HUES6 (cell line): Measurements from ENCODE around the gene CLC.
"Not testable (repeated sequence)": the region's sequence is repeated elsewhere in the genome, so short reads cannot be mapped to it uniquely, and the experiment has no call there.

ENCODE experiments used
- H3K27ac ChIP-seq: 2 replicates; pipeline ENCODE4 v1.7.0; 2013; ENCODE audit warnings: low read depth, mild to moderate bottlenecking, low read length, inconsistent platforms
- H3K27me3 ChIP-seq: 2 replicates; pipeline ENCODE4 v1.6.1; 2013; ENCODE audit warnings: low read length; ENCODE audit not compliant: control insufficient read depth, insufficient read depth
- H3K36me3 ChIP-seq: 2 replicates; pipeline ENCODE4 v1.6.1; 2013; ENCODE audit warnings: low read length; ENCODE audit not compliant: control insufficient read depth, insufficient read depth
- H3K4me1 ChIP-seq: 2 replicates; pipeline ENCODE4 v1.6.1; 2013; ENCODE audit warnings: low read length; ENCODE audit not compliant: control insufficient read depth, insufficient read depth
- H3K4me3 ChIP-seq: 2 replicates; pipeline ENCODE4 v1.5.1; 2013; ENCODE audit warnings: low read depth, low read length
- H3K9ac ChIP-seq: one replicate; pipeline ENCODE4 v1.6.1; 2013; ENCODE audit warnings: mild to moderate bottlenecking, low read length
- H3K9me3 ChIP-seq: 2 replicates; pipeline ENCODE4 v1.6.1; 2013; ENCODE audit warnings: low read depth, low read length; ENCODE audit not compliant: control insufficient read depth, insufficient read depth

Gene CLC

DNA sequence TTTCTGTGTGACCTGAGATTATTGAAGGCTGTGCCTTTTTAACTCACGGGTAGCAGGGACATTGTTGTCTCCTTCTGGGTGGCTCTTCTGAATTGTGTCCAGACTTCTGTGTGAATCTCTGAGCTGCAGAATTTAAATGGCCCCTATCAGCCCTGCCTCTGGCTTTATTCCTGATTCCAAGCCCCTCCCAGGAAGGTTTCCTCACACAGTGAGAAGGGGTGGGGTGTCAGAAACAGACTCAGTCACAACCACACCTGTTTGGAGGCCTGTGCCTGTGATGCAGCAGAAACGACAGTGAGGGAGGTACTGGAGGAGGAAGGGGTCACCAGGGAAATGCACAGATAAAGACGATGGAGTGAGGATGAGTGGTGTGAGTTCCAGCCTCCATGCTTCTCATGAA, at the start of gene CLC:
Gene CLC (minus strand): TSS at position 139 of the 400 bp plus-strand sequence. CDS start 77 bp downstream, at position 62.
- no peaks in the 10 kb centered on the region for H3K4me1 ChIP-seq
- peaks cover 18% of the 10 kb centered on the region for H3K27me3 ChIP-seq
- no peak within 1 kb of the TSS for H3K27ac ChIP-seq
- no peak within 1 kb of the TSS for H3K9ac ChIP-seq
- H3K4me3 ChIP-seq = no peak within 1 kb of the TSS
- no peaks in the 10 kb centered on the region for H3K9me3 ChIP-seq
- no peaks in the 10 kb centered on the region for H3K36me3 ChIP-seq

DNA sequence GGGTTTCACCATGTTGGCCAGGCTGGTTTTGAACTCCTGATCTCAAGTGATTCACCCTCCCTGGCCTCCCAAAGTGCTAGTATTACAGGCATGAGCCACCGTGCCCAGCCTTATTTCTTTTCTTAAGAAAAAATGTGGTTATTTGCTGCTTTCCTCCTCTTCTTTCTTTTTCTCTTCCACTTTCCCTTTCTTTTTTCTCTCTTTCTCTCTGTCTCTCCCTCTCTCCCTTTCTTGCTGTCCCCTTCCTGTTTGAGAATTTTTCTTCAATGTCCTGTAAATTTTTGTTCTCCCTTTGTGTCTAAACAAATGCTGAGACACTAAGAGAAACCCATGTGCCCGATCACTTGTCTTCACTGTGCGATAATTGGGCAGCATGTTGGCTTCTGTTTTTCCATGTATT, 43.1 kb upstream of the CLC start:
- Histone ChIP-seq H3K36me3 (no peaks in the 10 kb centered on the region), H3K4me1 (no peaks in the 10 kb centered on the region), H3K27me3 (peaks cover 19% of the 10 kb centered on the region; the same call in 1 of the 2 replicates), H3K9ac (no peak overlapping the region), H3K9me3 (no peaks in the 10 kb centered on the region), H3K4me3 (no peak overlapping the region), H3K27ac (no peak overlapping the region)

DNA sequence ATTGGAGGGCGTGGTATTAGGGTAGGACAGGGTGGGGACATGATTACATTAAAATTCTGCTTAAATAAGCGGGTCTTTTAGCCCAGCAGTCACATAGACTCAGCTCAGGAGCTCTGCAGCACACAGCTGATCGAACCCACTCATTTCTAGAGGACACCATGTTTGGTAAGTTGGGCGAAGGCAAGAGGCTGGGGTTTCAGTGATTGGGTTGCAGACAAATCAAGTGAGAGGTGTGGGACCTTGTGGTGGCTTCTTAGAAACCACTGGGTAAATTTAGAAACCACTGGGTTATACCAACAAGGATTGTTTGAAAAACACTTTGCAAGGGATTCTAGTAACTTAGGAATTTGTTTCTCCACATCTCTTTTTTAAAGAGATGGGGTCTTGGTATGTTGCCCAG, 40.9 kb upstream of the CLC start, which contains the start of gene LEUTX:
Gene LEUTX (plus strand): TSS at position 92 of the 400 bp plus-strand sequence. CDS start 67 bp downstream, at position 159.
- H3K27me3 ChIP-seq = 0 out of 2 replicates have a peak, but pooled peaks cover 2% of the 10 kb centered on the region
- no peak within 1 kb of the TSS for H3K4me3 ChIP-seq
- no peak within 1 kb of the TSS for H3K9ac ChIP-seq
- H3K27ac ChIP-seq = no peak within 1 kb of the TSS
- no peaks in the 10 kb centered on the region for H3K9me3 ChIP-seq
- no peaks in the 10 kb centered on the region for H3K4me1 ChIP-seq
- no peaks in the 10 kb centered on the region for H3K36me3 ChIP-seq

DNA sequence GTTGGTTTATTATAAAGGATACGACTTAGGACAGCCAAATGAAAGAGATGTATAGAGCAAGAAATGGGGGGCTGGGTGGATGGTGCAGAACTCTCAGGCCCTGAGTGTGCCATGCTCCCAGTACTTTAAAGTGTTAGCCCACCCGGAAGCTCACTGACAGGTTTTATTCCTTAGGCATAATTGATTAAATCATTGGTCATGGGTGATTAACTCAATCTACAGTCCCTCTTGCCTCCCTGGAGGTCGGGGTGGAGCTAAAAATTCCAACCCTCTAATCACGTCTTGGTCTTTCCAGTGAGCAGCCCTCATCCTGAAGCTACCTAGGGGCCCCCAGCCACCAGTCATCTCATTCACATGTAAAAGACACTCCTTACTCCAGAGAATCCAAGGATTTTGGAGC, 31.0 kb upstream of the CLC start:
- H3K27me3 ChIP-seq = no peaks in the 10 kb centered on the region
- H3K4me1 ChIP-seq = peaks cover 8% of the 10 kb centered on the region
- H3K36me3 ChIP-seq = no peaks in the 10 kb centered on the region
- no peak overlapping the region for H3K4me3 ChIP-seq
- H3K9me3 ChIP-seq = peaks cover 4% of the 10 kb centered on the region; the same call in 1 of the 2 replicates
- no peak overlapping the region for H3K9ac ChIP-seq
- no peak overlapping the region for H3K27ac ChIP-seq

DNA sequence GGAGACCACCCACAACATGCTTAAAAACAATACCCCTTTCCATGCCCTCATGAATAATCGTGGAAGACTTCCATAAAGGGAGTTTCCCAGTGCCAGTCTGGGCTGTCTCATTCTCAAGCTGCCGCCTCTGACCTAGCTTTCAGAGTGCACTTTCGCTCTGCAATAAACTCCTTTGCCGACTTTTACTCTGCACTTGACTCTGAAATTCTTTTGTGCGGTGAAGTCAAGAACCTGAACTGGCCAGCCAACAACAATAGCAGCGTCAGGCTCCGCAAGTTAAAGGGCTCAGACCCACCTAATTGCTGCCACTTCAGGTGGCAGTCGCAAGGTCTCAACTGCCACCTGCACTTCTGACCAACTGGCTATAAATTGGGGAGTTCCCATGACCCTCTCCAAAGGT, 30.5 kb upstream of the CLC start:
- Histone ChIP-seq H3K4me3 (no peak overlapping the region), H3K27me3 (no peaks in the 10 kb centered on the region), H3K36me3 (no peaks in the 10 kb centered on the region), H3K27ac (no peak overlapping the region), H3K9me3 (peaks cover 4% of the 10 kb centered on the region; the same call in 1 of the 2 replicates), H3K9ac (no peak overlapping the region), H3K4me1 (peaks cover 8% of the 10 kb centered on the region)

DNA sequence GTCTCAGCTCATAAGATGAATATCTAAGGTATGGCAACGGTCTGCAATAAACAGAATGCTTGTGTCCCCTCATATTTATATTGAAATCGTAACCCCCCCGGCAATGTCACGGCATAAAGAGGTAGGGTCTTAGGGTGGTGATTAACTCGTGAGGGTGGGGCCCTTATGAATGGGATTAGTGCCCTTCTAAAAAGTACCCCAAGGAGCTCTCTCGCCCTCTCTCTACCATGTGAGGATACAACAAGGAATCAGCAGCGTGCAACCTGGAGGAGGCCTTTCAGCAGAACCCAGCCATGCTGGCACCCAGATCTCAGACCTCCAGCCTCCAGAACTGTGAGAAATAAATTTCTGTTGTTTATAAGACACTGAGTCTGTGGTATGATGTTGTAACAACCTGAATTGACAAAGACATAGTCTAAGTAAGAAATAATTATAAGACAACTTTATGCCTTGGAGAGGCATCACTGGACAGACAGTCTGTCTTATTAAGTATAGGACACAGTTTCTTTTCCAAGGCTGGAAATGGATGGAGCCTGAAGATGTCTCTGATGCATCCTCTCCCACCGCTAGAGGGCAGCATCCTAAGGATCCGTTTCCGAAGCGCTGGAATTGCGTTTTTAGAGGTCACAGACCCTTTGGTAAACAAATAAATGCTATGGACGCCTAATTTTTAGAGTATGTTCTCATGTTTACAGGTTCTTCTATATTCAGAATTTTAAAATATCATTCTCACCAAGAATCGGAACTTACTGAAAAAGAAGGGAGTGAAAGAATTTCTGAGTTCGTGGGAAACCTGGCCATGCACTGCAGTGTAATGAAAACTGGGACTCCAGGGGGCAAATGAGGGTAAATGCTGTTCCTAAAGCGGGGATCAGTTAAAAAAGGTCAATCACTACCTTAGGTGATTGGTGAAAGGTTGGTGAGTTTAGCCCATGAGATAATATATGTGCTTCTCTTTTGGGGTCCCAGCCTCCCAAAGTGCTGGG, 27.6 kb upstream of the CLC start:
- H3K4me3 ChIP-seq = no peak overlapping the region
- H3K9me3 ChIP-seq = peaks cover 4% of the 10 kb centered on the region; the same call in 1 of the 2 replicates
- H3K36me3 ChIP-seq = no peaks in the 10 kb centered on the region
- no peaks in the 10 kb centered on the region for H3K27me3 ChIP-seq
- peaks cover 8% of the 10 kb centered on the region for H3K4me1 ChIP-seq
- H3K27ac ChIP-seq = no peak overlapping the region
- H3K9ac ChIP-seq = no peak overlapping the region

DNA sequence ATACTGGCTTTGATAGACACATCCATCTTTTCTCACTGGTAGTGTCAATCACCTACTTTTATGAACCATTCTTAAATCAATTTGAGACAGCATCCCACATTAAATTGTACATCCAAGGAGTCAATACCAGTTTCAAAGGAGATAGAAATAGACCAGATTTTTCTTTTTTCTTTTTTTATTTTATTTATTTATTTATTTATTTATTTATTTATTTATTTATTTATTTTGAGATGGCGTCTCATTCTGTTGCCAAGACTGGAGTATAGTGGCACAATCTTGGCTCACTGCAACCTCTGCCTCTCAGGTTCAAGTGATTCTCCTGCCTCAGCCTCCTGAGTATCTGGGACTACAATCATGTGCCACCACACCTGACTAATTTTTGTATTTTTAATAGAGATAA, 24.0 kb upstream of the CLC start:
- H3K36me3 ChIP-seq, H3K9ac ChIP-seq, H3K4me3 ChIP-seq, H3K27ac ChIP-seq, H3K9me3 ChIP-seq, H3K4me1 ChIP-seq: not testable (repeated sequence)
- peaks cover 27% of the 10 kb centered on the region for H3K27me3 ChIP-seq

DNA sequence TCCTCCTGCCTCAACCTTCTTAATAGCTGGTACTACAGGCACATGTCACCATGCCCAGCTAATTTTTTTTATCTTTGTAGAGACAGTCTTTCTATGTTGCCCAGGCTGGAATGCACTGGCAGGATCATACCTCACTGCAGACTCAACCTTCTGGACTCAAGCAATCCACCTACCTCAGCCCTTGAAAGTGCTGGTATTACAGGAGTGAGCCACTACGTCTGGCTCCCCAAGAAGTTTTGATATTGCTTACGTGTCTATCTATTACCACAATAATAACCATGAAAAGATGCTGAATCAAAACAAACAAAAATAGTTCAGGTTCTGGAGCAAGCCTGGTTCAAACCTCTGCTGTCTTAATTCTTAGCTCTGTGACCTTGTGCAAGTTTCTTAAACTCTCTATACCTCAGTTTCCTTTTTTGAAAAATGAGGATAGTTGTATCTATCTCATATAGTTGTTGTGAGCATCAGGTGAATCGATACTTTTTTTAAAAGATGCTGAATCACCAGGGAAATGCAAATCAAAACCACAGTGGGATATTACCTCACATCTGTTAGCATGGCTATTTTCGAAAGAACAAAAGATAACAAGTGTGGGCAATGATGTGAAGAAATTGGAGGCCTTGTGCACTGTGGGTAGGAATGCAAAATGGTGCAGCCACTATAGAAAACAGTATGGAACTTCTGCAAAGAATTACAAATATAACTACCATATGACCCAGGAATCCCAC, 21.8 kb upstream of the CLC start:
- H3K36me3 ChIP-seq = no peaks in the 10 kb centered on the region
- no peaks in the 10 kb centered on the region for H3K4me1 ChIP-seq
- H3K9ac ChIP-seq = no peak overlapping the region
- H3K4me3 ChIP-seq = no peak overlapping the region
- no peaks in the 10 kb centered on the region for H3K9me3 ChIP-seq
- H3K27ac ChIP-seq = no peak overlapping the region
- H3K27me3 ChIP-seq = peaks cover 47% of the 10 kb centered on the region

DNA sequence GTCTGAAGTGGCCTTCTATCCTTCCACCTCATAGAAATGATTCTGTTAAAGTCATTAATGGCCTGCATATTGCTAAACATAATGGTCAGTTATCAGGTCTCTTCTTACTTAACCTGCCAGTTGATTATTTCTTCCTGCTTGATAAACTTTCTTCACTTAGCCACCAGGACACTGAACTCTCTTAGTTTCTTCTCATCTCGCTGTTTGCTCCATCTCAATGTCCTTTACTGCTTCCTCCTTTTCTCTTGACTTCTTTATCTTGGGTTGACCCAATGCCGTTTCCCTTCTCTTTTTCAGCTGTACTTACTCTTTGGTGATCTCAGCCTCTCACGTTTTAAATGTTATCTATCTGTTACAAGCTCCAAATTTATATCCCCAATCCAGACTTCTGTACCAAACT, 17.1 kb upstream of the CLC start:
- Histone ChIP-seq H3K27ac (no peak overlapping the region), H3K36me3 (no peaks in the 10 kb centered on the region), H3K9ac (no peak overlapping the region), H3K9me3 (no peaks in the 10 kb centered on the region), H3K4me1 (no peaks in the 10 kb centered on the region), H3K27me3 (peaks cover 67% of the 10 kb centered on the region), H3K4me3 (no peak overlapping the region)

DNA sequence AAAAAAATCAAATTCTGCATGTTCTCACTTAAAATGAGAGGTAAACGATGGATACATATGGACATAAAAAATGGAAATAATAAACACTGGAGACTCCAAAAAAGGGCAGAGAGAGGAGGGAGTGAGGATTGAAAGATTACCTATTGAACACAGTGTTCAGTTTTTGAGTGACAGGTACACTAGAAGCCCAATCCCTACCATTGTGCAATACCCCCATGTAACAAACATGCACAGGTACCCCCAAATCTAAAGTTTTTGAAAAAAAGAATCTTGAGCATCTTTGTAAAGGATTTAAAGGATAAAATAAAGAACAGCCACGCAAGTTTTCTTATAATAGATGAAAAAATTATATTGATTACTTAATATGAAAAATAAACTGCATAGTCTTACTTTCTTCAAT, 16.7 kb upstream of the CLC start:
- Histone ChIP-seq H3K9ac (no peak overlapping the region), H3K9me3 (no peaks in the 10 kb centered on the region), H3K27ac (no peak overlapping the region), H3K4me1 (no peaks in the 10 kb centered on the region), H3K27me3 (peaks cover 67% of the 10 kb centered on the region), H3K4me3 (no peak overlapping the region), H3K36me3 (no peaks in the 10 kb centered on the region)

DNA sequence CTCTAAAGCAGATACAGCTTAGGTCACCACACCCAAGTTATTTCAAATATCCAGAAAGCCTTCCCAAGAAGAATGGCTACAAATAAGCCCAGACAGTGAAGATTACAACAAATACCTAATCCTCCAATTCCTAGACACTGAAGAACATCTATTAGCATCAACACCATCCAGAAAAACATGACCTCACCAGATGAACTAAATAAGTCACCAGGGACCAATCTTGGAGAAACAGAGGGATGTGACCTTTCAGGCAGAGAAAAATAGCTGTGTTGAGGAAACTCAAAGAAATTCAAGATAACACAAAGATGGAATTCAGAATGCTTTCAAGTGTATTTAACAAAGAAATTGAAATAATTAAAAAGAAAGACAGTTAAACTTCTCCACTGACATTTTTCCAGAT, 15.0 kb upstream of the CLC start:
- no peak overlapping the region for H3K9ac ChIP-seq
- H3K36me3 ChIP-seq = no peaks in the 10 kb centered on the region
- H3K4me3 ChIP-seq = no peak overlapping the region
- no peaks in the 10 kb centered on the region for H3K9me3 ChIP-seq
- H3K27me3 ChIP-seq = peaks cover 59% of the 10 kb centered on the region
- no peak overlapping the region for H3K27ac ChIP-seq
- no peaks in the 10 kb centered on the region for H3K4me1 ChIP-seq
